B cell (primary cell): ENCODE measurements around the gene UBN1.

ENCODE experiments used
- CTCF ChIP-seq: fragments of 200-600 bp; IDR thresholded peaks from one replicate; pipeline ENCODE4 v1.8.0; 2022; ENCODE audit warnings: antibody characterized with exemption, mild to moderate bottlenecking
- EZH2 ChIP-seq: IDR thresholded peaks from 2 replicates; pipeline ENCODE4 v1.6.1; 2012; ENCODE audit warnings: borderline replicate concordance, low read depth, mild to moderate bottlenecking, moderate library complexity, low read length; ENCODE audit not compliant: insufficient read depth, poor library complexity, severe bottlenecking

GRCh38 chr16:4890686-4891085, 43.4 kb downstream of the UBN1 start:
- TF ChIP-seq CTCF (no peak), EZH2 (no peak)
